NCI-H748 (cell line): ENCODE results near the gene YDJC.
"Not testable (repeated sequence)": the region's sequence is repeated elsewhere in the genome, so short reads cannot be mapped to it uniquely, and the experiment has no call there.

Experiments used
- DNase-seq: peaks from one replicate; lab custom pipeline; 2025; ENCODE audit not compliant: unreplicated experiment; lab: John Stamatoyannopoulos, UW

YDJC gene, protein sequence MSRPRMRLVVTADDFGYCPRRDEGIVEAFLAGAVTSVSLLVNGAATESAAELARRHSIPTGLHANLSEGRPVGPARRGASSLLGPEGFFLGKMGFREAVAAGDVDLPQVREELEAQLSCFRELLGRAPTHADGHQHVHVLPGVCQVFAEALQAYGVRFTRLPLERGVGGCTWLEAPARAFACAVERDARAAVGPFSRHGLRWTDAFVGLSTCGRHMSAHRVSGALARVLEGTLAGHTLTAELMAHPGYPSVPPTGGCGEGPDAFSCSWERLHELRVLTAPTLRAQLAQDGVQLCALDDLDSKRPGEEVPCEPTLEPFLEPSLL

DNA sequence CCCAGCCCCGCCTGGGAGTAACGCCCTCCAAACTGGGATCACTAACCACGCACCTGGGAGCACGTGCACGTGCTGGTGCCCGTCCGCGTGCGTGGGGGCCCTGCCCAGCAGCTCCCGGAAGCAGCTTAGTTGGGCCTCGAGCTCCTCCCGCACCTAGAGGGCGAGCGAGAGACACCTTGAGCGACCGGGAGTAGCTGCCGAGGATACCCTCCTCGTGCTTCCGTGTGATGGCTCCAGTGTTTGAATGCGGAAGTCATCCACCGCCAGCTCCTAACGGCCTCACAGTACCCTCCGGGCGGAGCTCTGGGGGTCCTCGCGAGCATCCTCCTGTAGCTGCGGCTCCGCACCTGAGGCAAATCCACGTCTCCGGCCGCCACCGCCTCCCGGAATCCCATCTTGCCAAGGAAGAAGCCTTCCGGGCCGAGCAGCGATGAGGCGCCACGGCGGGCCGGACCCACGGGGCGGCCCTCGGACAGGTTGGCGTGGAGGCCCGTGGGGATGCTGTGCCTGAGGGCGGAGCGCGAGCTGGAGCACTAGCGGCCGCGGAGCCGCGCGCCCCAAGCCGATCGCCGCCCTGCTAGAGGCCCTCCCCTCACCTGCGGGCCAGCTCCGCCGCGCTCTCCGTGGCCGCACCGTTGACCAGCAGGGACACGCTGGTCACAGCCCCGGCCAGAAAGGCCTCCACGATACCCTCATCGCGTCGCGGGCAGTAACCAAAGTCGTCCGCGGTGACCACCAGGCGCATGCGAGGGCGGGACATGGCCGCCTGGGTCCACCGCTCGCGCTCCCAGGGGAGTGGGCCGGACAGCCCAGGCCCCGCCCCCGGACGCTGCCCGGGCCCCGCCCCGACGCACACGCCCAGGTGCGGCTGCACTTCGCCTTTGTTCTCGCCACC, at the start of gene YDJC:
YDJC (minus strand) TSS at position 768 of the 895 bp plus-strand sequence; CDS start at position 760, 8 bp downstream.
- DNase-seq = peak; percentile 88

DNA sequence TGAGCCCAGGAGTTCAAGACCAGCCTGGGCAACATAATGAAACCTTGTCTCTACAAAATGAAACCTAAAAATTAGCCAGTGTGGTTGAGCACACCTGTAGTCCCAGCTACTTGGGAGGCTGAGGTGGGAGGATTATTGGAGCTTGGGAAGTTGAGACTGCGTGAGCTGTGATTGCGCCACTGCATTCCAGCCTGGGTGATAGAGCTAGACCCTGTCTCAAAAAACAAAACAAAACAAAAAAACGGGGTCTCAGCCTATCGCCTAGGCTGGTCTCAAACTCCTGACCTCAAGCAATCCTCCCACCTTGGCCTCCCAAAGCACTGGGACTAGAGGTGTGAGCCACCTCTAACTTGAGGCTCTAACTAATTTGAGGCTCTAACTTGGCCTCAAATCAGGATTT, 49.6 kb upstream of the YDJC start:
- no peak for DNase-seq

DNA sequence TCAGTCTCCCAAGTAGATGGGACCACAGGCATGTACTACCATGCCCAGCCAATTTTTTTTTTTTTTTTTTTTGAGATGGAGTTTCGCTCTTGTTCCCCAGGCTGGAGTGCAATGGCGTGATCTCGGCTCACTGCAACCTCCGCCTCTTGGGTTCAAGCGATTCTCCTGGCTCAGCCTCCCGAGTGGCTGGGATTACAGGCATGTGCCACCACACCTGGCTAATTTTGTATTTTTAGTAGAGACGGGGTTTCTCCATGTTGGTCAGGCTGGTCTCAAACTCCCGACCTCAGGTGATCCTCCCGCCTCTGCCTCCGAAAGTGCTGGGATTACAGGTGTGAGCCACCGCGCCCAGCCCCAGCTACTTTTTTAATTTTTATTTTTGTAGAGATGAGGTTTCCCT, 49.0 kb upstream of the YDJC start:
- DNase-seq = not testable (repeated sequence)

DNA sequence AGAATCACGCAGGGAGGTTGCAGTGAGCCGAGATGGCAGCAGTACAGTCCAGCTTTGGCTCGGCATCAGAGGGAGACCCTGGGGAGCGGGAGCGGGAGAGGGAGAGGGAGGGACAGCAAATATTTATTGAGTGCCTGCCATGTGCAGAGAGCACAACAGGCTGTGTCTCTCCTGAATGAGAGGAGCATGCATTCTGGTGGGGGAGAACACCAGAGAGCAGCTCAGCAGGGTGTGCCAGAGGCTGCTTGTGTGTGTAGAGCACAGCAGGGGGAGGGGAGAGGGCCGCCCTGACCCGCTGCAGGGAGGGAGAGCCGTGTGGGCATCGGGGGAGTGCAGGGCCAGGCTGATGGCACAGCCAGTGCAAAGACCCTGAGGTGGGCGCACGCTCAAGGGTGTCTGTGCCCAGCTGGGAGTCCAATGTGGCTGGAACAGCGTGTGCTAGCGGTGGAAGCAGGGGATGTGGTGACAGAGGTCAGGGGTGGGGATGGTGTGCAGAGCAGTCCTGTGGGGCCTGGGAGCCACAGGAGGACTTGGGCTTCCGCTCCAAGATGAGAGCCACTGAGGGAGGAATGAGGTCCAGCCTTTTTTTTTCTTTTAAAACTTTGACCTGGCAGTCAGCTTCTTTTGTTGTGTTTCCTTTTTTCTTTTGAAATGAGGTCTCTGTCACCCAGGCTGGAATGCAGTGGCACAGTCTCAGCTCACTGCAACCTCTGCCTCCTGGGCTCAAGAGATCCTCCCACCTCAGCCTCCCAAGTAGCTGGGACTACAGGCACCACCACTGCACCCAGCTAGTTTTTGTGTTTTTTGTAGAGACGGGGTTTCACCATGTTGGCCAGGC, 48.0 kb upstream of the YDJC start:
- DNase-seq = peak; percentile 4

GRCh38 chr22:21674638-21675245, 44.9 kb upstream of the YDJC start:
- no peak for DNase-seq

DNA sequence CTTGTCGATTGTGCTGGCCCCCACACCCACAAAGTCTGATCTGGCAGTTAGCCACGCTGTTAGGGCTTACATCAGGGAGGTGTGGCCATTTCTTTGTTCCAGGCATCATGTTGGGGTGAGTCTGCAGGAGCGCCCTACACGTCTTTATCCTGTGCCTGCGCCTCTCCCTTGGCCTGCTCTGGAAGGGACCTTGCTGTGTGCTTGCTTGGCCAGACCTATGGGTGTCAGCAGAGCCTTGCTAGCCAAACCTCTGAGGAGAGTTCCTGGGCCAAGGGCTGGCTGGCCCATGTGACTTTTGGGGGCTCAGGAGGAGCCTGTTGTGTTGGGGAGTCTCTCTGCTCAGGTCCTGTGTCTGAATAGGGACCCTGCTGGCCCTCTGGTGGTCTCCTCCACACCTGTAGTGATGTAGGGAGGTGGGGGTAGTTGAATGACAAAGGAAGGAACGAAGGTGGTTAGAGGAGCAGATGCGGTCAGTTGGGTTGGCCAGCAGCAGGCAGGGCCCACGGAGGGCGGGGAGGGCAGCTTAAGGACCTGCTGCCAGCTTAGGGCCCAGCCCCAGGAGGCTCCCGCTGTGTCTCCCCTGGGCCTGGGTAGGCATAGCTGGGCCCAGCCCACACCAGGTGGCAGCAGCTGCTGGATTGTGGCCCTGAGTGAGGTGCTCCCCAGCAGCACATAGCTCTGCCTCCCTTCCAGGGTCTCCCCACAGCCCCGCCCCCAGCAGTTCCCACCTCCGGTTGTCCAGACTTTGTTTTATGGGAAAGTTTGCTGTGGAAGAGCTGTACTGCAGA, 43.9 kb upstream of the YDJC start:
- no peak for DNase-seq

DNA sequence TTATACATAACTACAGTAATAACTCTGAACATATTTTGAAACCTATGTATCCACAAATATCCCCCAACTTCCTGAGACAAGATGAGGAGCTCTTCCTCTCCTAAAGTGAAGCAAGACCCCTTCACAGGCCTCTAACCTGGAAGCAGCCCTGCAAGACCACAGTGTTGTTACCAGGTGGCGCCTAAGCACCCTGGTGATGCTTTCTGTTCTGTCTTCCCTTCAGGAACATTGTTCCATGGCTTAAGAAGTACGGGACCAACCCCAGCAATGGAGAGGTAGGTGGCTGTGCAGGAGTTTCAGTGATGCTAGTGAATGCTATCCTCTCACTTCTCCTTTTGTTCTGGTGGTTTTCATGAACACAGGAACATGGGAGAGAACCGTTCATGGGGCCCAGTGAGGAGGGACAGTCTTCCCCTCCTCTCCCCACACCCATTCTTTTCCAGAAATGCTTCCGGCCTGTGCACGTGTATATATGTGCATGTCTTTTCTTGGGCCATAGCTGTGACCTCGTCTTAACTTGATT, 42.3 kb upstream of the YDJC start:
- DNase-seq = no peak

- no peak for DNase-seq
Measured at GRCh38 chr22:21669026-21669425, 39.2 kb upstream of the YDJC start.

- DNase-seq = no peak
Measured at GRCh38 chr22:21666786-21667185, 37.0 kb upstream of the YDJC start.

DNA sequence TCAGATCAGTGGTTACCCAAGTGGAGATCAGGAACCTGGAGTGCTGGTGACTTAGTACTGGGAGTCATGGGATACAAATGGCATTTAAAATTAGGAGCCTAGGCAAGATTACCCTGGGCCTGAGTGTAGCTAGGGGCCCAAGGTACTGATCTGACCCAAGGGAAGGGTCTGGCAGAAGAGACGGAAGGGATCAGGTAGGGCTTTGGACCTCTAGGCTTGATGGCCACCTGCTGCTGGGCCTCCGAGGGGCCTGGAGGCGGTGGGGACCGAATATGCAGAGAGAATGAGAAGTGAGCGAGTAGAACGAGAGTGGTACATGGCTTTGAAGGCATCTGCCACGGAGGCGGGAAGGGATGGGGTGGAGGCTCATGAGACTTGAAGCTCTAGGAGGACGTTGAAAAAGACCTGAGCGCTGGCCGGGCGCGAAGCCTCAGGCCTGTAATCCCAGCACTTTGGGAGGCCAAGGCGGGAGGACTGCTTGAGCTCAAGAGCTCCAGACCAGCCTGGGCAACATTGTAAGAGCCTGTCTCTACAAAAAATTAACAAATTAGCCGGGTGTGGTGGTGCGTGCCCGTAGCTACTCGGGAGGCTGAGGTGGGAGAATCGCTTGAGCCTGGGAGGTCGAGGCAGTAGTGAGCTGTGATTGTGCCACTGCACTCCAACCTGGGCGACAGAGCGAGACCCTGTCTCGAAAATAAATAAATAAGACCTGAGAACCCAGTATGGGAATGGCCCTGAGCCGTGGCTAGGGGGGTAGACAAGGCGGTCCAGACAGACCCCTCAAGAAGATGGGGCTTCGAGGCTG, 35.4 kb upstream of the YDJC start:
- DNase-seq = no peak

- no peak for DNase-seq
Measured at GRCh38 chr22:21663738-21664137, 33.9 kb upstream of the YDJC start.

GRCh38 chr22:21661991-21662390, 32.2 kb upstream of the YDJC start:
- DNase-seq = no peak

- no peak for DNase-seq
Measured at GRCh38 chr22:21660904-21661303, 31.1 kb upstream of the YDJC start.

DNA sequence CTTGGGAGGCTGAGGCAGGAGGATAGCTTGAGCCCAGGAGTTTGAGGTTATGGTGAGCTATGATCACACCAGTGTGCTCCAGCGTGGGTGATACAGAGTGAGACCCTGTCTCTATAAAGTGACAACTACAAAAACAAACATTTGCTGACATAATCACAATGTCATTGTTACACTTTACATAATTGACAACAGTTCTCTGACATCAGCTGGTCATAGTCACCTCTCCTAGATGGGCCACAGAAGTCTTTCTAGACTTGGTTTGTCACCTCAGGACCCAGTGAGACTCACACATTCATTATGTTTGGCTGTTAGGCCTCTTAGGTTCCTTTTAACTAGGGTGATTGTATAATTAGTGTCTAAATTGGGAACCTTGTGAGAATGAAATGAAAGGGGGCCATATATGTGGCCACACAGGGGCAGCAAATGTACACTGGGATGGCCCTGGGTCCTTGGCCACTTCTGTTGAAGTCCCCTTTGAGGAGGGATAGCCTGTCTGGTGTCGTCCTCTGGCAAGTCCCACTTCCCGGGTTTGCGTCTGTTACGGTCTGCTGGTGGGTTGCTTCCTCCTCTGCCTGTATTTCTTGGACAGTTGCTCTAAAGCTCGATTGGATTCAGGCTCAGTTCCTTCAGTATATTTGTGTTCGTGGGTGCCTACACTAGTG, 30.2 kb upstream of the YDJC start:
- DNase-seq = no peak

GRCh38 chr22:21657360-21658032, 27.7 kb upstream of the YDJC start:
- DNase-seq = peak; percentile 90

DNA sequence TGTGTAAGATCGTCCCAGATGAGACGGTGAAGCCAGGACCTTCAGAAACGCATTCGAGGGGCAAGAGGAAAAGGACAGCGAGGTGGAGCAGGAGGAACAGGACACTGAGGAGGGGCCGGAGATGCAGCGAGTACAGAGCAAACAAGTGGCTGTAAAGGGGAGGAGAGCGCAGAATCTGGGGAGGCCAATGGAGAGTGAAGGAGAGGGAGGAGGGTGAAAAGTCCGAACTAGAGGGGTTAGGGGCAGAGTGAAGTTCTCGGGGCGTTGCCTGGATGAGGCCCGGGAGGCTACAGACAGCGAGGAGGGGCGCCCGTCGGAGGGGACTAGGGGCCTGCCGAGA, 27.2 kb upstream of the YDJC start:
- no peak for DNase-seq

DNA sequence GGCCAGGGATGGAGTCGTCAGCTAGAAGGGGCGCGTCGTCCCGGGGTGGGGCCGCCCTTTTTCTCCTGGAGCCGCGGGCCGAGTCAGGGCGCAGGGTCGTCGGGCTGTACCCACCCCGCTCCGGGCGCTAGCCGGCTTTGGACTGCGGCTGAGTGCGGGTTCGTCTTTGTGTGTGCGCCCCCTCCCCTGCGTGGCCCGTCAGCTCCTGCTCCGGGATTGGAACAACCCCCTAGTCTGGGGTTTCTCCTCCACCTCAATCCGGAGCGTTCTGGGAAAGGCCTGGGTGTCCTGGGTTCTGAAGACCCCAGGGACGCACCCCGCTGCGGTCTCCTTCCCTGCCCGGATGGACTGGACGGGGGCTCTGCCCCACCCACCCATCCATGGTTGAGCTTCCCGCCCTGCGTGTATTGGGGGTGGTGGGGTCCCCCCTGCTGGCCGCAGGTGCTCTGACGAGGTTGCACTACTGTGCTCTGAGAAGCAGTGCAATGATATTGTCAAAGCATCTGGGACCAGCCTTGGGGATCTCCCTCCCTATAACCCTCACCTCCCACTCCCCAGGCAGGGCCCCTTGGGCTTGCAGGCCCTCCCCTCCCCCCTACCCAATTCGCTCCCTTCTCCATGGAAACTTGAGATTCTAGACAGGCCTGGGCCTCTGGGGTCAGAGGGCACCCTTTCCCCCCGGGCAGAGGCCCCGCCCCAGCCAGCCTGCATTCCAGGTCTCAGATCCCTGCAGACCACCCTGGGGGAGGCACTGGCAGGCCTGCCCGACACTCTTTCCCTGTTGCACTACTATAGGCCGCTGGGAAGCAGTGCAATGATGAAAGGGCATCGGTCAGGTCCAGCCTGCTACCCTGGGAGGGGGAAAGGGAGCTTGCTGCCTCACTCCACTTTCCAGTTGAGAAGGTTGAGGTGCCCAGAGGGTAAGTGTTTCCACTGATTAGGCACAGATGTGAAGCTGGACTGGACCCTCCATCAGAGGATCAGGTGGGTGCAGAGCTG, 23.0 kb upstream of the YDJC start:
- DNase-seq = peak; percentile 7
